HepG2 (cell line): ENCODE results near the gene COG4.

Experiments
- ATF7 ChIP-seq, 2 experiments: fragments of 450-650 bp in 1 of 2; sonication (generic) in 1 of 2; formaldehyde crosslinking in 1 of 2; IDR thresholded peaks; 2 replicates each; pipeline versions ENCODE4 v1.4.0 to v1.6.1; 2016 to 2020; ENCODE audit warnings: antibody characterized with exemption in 1 of 2, mild to moderate bottlenecking in 1 of 2, missing genetic modification reagents in 1 of 2
- CERS6 ChIP-seq: sonication (generic); formaldehyde crosslinking; IDR thresholded peaks from 2 replicates; pipeline ENCODE4 v1.5.0; 2020; ENCODE audit warnings: missing genetic modification reagents
- CTCF ChIP-seq: sonication (generic); formaldehyde crosslinking; IDR thresholded peaks from 2 replicates; pipeline ENCODE4 v1.5.0; 2020; ENCODE audit warnings: mild to moderate bottlenecking, missing genetic modification reagents, moderate library complexity
- MAFK ChIP-seq, 2 experiments: IDR thresholded peaks in 1 of 2; conservative IDR thresholded peaks in 1 of 2; 2 replicates each; pipeline ENCODE4 v1.6.1; 2011; ENCODE audit warnings: improper control_type of control experiment in 2 of 2, low read length in 2 of 2
- NFE2 ChIP-seq: sonication (generic); formaldehyde crosslinking; IDR thresholded peaks from 2 replicates; pipeline ENCODE4 v1.4.0; 2020; ENCODE audit warnings: missing genetic modification reagents
- NFYB ChIP-seq: sonication (generic); formaldehyde crosslinking; IDR thresholded peaks from 2 replicates; pipeline ENCODE4 v1.4.0; 2020; ENCODE audit warnings: missing genetic modification reagents
- PAF1 ChIP-seq: IDR thresholded peaks from 2 replicates; pipeline ENCODE4 v1.6.1; 2016; ENCODE audit warnings: missing genetic modification reagents, missing compliant biosample characterization
- RAD21 ChIP-seq: fragments of 450-650 bp; formaldehyde crosslinking; IDR thresholded peaks from 2 replicates; pipeline ENCODE4 v1.5.0; 2020; ENCODE audit warnings: mild to moderate bottlenecking
- RBFOX2 ChIP-seq: fragments of 200-400 bp; formaldehyde crosslinking; IDR thresholded peaks from 2 replicates; pipeline ENCODE4 v1.6.1; 2017; ENCODE audit warnings: low read depth, mild to moderate bottlenecking, low read length
- REPIN1 ChIP-seq: sonication (generic); formaldehyde crosslinking; IDR thresholded peaks from 2 replicates; pipeline ENCODE4 v1.8.0; 2022; ENCODE audit warnings: missing genetic modification reagents, low read depth, mild to moderate bottlenecking, borderline replicate concordance
- SP4 ChIP-seq: sonication (generic); formaldehyde crosslinking; IDR thresholded peaks from 2 replicates; pipeline ENCODE4 v1.8.1; 2023; ENCODE audit warnings: mild to moderate bottlenecking, missing genetic modification reagents
- ZNF160 ChIP-seq: sonication (generic); formaldehyde crosslinking; IDR thresholded peaks from 2 replicates; pipeline ENCODE4 v1.8.0; 2022; ENCODE audit warnings: mild to moderate bottlenecking, inconsistent platforms, missing genetic modification reagents
- ZNF776 ChIP-seq: sonication (generic); formaldehyde crosslinking; IDR thresholded peaks from 2 replicates; pipeline ENCODE4 v1.4.0; 2020; ENCODE audit warnings: mild to moderate bottlenecking, missing genetic modification reagents
- TF ChIP-seq, protein P1 (sequence below): sonication (generic); formaldehyde crosslinking; IDR thresholded peaks from 2 replicates; pipeline ENCODE4 v1.4.0; 2020; ENCODE audit warnings: mild to moderate bottlenecking, missing genetic modification reagents

- TF ChIP-seq SP4, result no peak
- TF ChIP-seq, protein P1, sequence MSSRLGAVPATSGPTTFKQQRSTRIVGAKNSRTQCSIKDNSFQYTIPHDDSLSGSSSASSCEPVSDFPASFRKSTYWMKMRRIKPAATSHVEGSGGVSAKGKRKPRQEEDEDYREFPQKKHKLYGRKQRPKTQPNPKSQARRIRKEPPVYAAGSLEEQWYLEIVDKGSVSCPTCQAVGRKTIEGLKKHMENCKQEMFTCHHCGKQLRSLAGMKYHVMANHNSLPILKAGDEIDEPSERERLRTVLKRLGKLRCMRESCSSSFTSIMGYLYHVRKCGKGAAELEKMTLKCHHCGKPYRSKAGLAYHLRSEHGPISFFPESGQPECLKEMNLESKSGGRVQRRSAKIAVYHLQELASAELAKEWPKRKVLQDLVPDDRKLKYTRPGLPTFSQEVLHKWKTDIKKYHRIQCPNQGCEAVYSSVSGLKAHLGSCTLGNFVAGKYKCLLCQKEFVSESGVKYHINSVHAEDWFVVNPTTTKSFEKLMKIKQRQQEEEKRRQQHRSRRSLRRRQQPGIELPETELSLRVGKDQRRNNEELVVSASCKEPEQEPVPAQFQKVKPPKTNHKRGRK, result no peak
- no peak for TF ChIP-seq ZNF776
- no peak for TF ChIP-seq RBFOX2
- TF ChIP-seq CTCF (CRISPR knock-in tag), result no peak
- TF ChIP-seq RAD21 (CRISPR knock-in tag), result no peak
- no peak for TF ChIP-seq CERS6
- no peak for TF ChIP-seq NFYB
- TF ChIP-seq PAF1 (CRISPR knock-in tag), result no peak
- TF ChIP-seq REPIN1 (CRISPR knock-in tag), result no peak
- no peak for TF ChIP-seq MAFK (conservative IDR thresholded peaks at IDR 0.05 in 1 of 2, IDR thresholded peaks at IDR 0.05 in 1 of 2; ENCODE audit: low read length in 2 of 2)
- no peak for TF ChIP-seq ATF7 (IDR thresholded peaks at IDR 0.05)
- TF ChIP-seq ATF7 (CRISPR knock-in tag; IDR thresholded peaks at IDR 0.05), result no peak
- TF ChIP-seq NFE2, result no peak
- no peak for TF ChIP-seq ZNF160 (CRISPR knock-in tag)
Observed at GRCh38 chr16:70481929-70482536, 41.3 kb downstream of the COG4 start.
